HepG2 (cell line): Measurements from ENCODE around the gene KIF13A. TPM values are rescaled to one million over a fixed set of nuclear protein-coding genes. Genes with fewer than 3 reads are reported as not detected.
A peak's percentile ranks its signal among the peaks of the same experiment; 100 is the strongest.

Experiments used
- HDAC6 ChIP-seq: fragments of 200-600 bp; sonication (generic); IDR thresholded peaks from 2 replicates; pipeline ENCODE4 v1.7.0; 2017; ENCODE audit warnings: mild to moderate bottlenecking, antibody characterized with exemption, low read length, low read depth
- JUNB ChIP-seq: sonication (generic); formaldehyde crosslinking; IDR thresholded peaks from 2 replicates; pipeline ENCODE4 v1.8.0; 2022; ENCODE audit warnings: missing genetic modification reagents, mild to moderate bottlenecking, borderline replicate concordance
- KAT8 ChIP-seq: IDR thresholded peaks from 2 replicates; pipeline ENCODE4 v1.6.1; 2016; ENCODE audit warnings: missing genetic modification reagents, missing compliant biosample characterization
- MED1 ChIP-seq: sonication (generic); formaldehyde crosslinking; IDR thresholded peaks from 2 replicates; pipeline ENCODE4 v1.4.0; 2020; ENCODE audit warnings: missing genetic modification reagents
- MEF2D ChIP-seq: sonication (generic); formaldehyde crosslinking; IDR thresholded peaks from 2 replicates; pipeline ENCODE4 v1.5.1; 2020; ENCODE audit warnings: mild to moderate bottlenecking, missing genetic modification reagents
- NR2F2 ChIP-seq: IDR thresholded peaks from 2 replicates; pipeline ENCODE4 v1.6.1; 2012; ENCODE audit warnings: low read depth, inconsistent platforms, borderline replicate concordance
- SNAPC2 ChIP-seq: sonication (generic); formaldehyde crosslinking; IDR thresholded peaks from 2 replicates; pipeline ENCODE4 v1.8.1; 2022; ENCODE audit warnings: mild to moderate bottlenecking, missing genetic modification reagents
- TEAD2 ChIP-seq: sonication (generic); formaldehyde crosslinking; IDR thresholded peaks from 2 replicates; pipeline ENCODE4 v1.9.0; 2021; ENCODE audit warnings: missing genetic modification reagents
- ZMYM3 ChIP-seq: sonication (generic); formaldehyde crosslinking; IDR thresholded peaks from 2 replicates; pipeline ENCODE4 v1.5.1; 2020; ENCODE audit warnings: mild to moderate bottlenecking, missing genetic modification reagents
- ZNF317 ChIP-seq: sonication (generic); formaldehyde crosslinking; IDR thresholded peaks from 2 replicates; pipeline ENCODE4 v1.5.0; 2020; ENCODE audit warnings: mild to moderate bottlenecking, missing genetic modification reagents
- ZNF468 ChIP-seq: sonication (generic); formaldehyde crosslinking; IDR thresholded peaks from 2 replicates; pipeline ENCODE4 v1.8.0; 2022; ENCODE audit warnings: mild to moderate bottlenecking, moderate library complexity, missing genetic modification reagents
- ZNF598 ChIP-seq: sonication (generic); formaldehyde crosslinking; IDR thresholded peaks from 2 replicates; pipeline ENCODE4 v1.5.1; 2020; ENCODE audit warnings: mild to moderate bottlenecking, missing genetic modification reagents, borderline replicate concordance
- ZNF644 ChIP-seq: IDR thresholded peaks from 2 replicates; pipeline ENCODE4 v1.6.1; 2016; ENCODE audit warnings: low read depth
- polyA plus RNA-seq, 8 experiments: library from polyadenylated mRNA; depleted of rRNA in 3 of 8; stranded (reverse) in 7 of 8; unstranded in 1 of 8; fragments of >200 nt; fragmentation: Illumina TruSeq in 4 of 8; extraction: Trizol in 4 of 8; gene quantifications; 2 replicates each; pipeline versions ENCODE4 v1.2.1 to v1.2.3, GENCODE V29; 2011 to 2016; ENCODE audit warnings: low read depth in 4 of 8, missing spikeins in 1 of 8, mixed read lengths in 1 of 8; ENCODE audit not compliant: insufficient read depth in 1 of 8
- total RNA-seq, 5 experiments: library from RNA; depleted of rRNA; stranded (reverse); fragments of >200 nt; fragmentation: Illumina TruSeq; extraction: Trizol; gene quantifications; 2 replicates each; pipeline ENCODE4 v1.2.3, GENCODE V29; 2016; ENCODE audit warnings: low read depth in 1 of 5
- TF ChIP-seq, protein P1 (sequence below): sonication (generic); formaldehyde crosslinking; IDR thresholded peaks from 2 replicates; pipeline ENCODE4 v1.4.0; 2020; ENCODE audit warnings: mild to moderate bottlenecking, missing genetic modification reagents
- TF ChIP-seq, protein P2 (sequence below): sonication (generic); formaldehyde crosslinking; IDR thresholded peaks from 2 replicates; pipeline ENCODE4 v1.4.0; 2020; ENCODE audit warnings: missing genetic modification reagents
- TF ChIP-seq, protein P3 (sequence below): IDR thresholded peaks from 2 replicates; pipeline ENCODE4 v1.6.1; 2016; ENCODE audit warnings: low read depth, borderline replicate concordance
- TF ChIP-seq, protein P4 (sequence below): IDR thresholded peaks from 2 replicates; pipeline ENCODE4 v1.6.1; 2016; ENCODE audit warnings: low read depth
- TF ChIP-seq, protein P5 (sequence below): sonication (generic); formaldehyde crosslinking; conservative IDR thresholded peaks from 2 replicates; pipeline ENCODE4 v1.8.0; 2022; ENCODE audit warnings: low read depth, missing genetic modification reagents

Gene KIF13A
- total and polyA plus RNA-seq, 2 of the 13 experiments (the other 11 are each of a cell fraction or from before 2014, with no cell fraction given): 21.1 to 37.2 TPM

DNA sequence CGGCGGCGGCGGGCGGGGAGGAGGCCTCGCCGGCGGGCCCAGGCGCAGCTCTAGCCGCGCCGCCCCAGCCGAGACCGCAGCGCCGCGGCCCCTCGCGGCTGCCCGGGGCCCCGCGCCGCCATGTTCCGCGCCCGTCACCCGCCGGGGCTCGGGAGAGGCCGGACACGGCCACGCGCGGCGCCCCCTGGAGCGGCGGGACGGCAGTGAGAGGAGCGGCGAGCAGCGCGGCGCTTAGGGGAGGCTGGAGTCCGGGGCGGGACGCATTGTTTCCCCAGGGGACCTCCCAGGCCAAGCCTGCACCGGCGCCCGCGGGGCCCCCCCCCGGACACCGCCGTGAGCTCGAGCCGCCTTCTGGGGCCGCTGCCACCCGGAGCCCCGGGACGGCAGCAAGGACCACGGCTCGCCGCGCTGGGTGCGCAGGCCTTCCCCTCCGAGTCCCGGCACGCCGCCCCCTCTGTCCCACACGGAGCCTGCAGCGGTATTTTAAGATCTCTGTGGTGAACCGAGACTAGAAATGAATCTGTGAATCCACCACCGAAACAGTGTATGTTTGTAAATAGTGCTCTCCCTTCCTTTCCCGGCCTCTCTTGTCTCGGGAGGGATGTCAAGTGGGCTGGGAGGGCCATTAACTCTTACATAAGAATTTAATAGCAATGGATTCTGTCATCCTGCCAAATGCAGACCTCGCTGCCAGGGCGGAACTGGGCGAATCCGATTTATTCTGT, 424 bp upstream of the KIF13A start (continued):
- TF ChIP-seq, protein P1, sequence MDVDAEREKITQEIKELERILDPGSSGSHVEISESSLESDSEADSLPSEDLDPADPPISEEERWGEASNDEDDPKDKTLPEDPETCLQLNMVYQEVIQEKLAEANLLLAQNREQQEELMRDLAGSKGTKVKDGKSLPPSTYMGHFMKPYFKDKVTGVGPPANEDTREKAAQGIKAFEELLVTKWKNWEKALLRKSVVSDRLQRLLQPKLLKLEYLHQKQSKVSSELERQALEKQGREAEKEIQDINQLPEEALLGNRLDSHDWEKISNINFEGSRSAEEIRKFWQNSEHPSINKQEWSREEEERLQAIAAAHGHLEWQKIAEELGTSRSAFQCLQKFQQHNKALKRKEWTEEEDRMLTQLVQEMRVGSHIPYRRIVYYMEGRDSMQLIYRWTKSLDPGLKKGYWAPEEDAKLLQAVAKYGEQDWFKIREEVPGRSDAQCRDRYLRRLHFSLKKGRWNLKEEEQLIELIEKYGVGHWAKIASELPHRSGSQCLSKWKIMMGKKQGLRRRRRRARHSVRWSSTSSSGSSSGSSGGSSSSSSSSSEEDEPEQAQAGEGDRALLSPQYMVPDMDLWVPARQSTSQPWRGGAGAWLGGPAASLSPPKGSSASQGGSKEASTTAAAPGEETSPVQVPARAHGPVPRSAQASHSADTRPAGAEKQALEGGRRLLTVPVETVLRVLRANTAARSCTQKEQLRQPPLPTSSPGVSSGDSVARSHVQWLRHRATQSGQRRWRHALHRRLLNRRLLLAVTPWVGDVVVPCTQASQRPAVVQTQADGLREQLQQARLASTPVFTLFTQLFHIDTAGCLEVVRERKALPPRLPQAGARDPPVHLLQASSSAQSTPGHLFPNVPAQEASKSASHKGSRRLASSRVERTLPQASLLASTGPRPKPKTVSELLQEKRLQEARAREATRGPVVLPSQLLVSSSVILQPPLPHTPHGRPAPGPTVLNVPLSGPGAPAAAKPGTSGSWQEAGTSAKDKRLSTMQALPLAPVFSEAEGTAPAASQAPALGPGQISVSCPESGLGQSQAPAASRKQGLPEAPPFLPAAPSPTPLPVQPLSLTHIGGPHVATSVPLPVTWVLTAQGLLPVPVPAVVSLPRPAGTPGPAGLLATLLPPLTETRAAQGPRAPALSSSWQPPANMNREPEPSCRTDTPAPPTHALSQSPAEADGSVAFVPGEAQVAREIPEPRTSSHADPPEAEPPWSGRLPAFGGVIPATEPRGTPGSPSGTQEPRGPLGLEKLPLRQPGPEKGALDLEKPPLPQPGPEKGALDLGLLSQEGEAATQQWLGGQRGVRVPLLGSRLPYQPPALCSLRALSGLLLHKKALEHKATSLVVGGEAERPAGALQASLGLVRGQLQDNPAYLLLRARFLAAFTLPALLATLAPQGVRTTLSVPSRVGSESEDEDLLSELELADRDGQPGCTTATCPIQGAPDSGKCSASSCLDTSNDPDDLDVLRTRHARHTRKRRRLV (CRISPR knock-in tag): no peak
- TF ChIP-seq KAT8 (CRISPR knock-in tag) (no peak), MED1 (peak; percentile 36; the same call in 1 of the 2 replicates), ZNF598 (CRISPR knock-in tag) (no peak; the same call in 1 of the 2 replicates), ZMYM3 (CRISPR knock-in tag) (no peak), ZNF468 (CRISPR knock-in tag) (no peak), MEF2D (CRISPR knock-in tag) (peak; percentile 38; the same call in 1 of the 2 replicates), JUNB (CRISPR knock-in tag) (no peak), ZNF317 (0 out of 2 replicates have a peak, but pooled peaks have one; percentile 15), TEAD2 (no peak), SNAPC2 (CRISPR knock-in tag) (no peak), NR2F2 (no peak), ZNF644 (0 out of 2 replicates have a peak, but pooled peaks have one; percentile 30), HDAC6 (no peak)
- TF ChIP-seq, protein P2, sequence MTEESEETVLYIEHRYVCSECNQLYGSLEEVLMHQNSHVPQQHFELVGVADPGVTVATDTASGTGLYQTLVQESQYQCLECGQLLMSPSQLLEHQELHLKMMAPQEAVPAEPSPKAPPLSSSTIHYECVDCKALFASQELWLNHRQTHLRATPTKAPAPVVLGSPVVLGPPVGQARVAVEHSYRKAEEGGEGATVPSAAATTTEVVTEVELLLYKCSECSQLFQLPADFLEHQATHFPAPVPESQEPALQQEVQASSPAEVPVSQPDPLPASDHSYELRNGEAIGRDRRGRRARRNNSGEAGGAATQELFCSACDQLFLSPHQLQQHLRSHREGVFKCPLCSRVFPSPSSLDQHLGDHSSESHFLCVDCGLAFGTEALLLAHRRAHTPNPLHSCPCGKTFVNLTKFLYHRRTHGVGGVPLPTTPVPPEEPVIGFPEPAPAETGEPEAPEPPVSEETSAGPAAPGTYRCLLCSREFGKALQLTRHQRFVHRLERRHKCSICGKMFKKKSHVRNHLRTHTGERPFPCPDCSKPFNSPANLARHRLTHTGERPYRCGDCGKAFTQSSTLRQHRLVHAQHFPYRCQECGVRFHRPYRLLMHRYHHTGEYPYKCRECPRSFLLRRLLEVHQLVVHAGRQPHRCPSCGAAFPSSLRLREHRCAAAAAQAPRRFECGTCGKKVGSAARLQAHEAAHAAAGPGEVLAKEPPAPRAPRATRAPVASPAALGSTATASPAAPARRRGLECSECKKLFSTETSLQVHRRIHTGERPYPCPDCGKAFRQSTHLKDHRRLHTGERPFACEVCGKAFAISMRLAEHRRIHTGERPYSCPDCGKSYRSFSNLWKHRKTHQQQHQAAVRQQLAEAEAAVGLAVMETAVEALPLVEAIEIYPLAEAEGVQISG (CRISPR knock-in tag): peak; percentile 49; the same call in 1 of the 2 replicates
- TF ChIP-seq, protein P3, sequence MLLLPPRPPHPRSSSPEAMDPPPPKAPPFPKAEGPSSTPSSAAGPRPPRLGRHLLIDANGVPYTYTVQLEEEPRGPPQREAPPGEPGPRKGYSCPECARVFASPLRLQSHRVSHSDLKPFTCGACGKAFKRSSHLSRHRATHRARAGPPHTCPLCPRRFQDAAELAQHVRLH (CRISPR knock-in tag): peak; percentile 35; the same call in 1 of the 2 replicates
- TF ChIP-seq, protein P4, sequence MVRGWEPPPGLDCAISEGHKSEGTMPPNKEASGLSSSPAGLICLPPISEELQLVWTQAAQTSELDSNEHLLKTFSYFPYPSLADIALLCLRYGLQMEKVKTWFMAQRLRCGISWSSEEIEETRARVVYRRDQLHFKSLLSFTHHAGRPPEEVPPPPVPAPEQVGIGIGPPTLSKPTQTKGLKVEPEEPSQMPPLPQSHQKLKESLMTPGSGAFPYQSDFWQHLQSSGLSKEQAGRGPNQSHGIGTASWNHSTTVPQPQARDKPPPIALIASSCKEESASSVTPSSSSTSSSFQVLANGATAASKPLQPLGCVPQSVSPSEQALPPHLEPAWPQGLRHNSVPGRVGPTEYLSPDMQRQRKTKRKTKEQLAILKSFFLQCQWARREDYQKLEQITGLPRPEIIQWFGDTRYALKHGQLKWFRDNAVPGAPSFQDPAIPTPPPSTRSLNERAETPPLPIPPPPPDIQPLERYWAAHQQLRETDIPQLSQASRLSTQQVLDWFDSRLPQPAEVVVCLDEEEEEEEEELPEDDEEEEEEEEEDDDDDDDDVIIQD (CRISPR knock-in tag): no peak
- TF ChIP-seq, protein P5, sequence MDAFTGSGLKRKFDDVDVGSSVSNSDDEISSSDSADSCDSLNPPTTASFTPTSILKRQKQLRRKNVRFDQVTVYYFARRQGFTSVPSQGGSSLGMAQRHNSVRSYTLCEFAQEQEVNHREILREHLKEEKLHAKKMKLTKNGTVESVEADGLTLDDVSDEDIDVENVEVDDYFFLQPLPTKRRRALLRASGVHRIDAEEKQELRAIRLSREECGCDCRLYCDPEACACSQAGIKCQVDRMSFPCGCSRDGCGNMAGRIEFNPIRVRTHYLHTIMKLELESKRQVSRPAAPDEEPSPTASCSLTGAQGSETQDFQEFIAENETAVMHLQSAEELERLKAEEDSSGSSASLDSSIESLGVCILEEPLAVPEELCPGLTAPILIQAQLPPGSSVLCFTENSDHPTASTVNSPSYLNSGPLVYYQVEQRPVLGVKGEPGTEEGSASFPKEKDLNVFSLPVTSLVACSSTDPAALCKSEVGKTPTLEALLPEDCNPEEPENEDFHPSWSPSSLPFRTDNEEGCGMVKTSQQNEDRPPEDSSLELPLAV (CRISPR knock-in tag): no peak
